K562 (cell line): ENCODE data around the gene PRPSAP1. TPM values are rescaled to one million over a fixed set of nuclear protein-coding genes. Genes with fewer than 3 reads are reported as not detected.

Experiments
- CSDE1 ChIP-seq, 2 experiments: fragments of 450-650 bp; IDR thresholded peaks; 2 replicates each; pipeline ENCODE4 v1.6.1; 2016; ENCODE audit warnings: mild to moderate bottlenecking in 1 of 2
- EGR1 ChIP-seq: fragments of 450-650 bp; conservative IDR thresholded peaks from 2 replicates; pipeline ENCODE4 v1.6.1; 2017; ENCODE audit warnings: mild to moderate bottlenecking
- FOS ChIP-seq: IDR thresholded peaks from 3 replicates; pipeline ENCODE4 v1.6.1; 2011; ENCODE audit not compliant: insufficient read length; ENCODE audit errors: extremely low read depth
- FOSL1 ChIP-seq: fragments of 200-800 bp; sonication (Bioruptor generic); conservative IDR thresholded peaks from 2 replicates; pipeline ENCODE4 v1.6.1; 2016; ENCODE audit warnings: missing genetic modification characterization, missing compliant biosample characterization
- FOXJ2 ChIP-seq: fragments of 200-800 bp; sonication (Bioruptor generic); IDR thresholded peaks from 2 replicates; pipeline ENCODE4 v1.6.1; 2016; ENCODE audit warnings: missing genetic modification characterization, missing compliant biosample characterization
- MIER1 ChIP-seq: fragments of 450-650 bp; IDR thresholded peaks from 2 replicates; pipeline ENCODE4 v1.6.1; 2016; ENCODE audit warnings: antibody characterized with exemption, mild to moderate bottlenecking, low read depth
- MYNN ChIP-seq, 2 experiments: sonication (generic); formaldehyde crosslinking in 1 of 2; IDR thresholded peaks; 2 replicates each; pipeline versions ENCODE4 v1.5.0 to v1.6.1; 2016 to 2020; ENCODE audit warnings: antibody characterized with exemption in 1 of 2, missing genetic modification reagents in 1 of 2
- NCOA6 ChIP-seq: fragments of 450-650 bp; IDR thresholded peaks from 2 replicates; pipeline ENCODE4 v1.6.1; 2017; ENCODE audit warnings: mild to moderate bottlenecking
- NFE2L1 ChIP-seq: fragments of 450-650 bp; IDR thresholded peaks from 2 replicates; pipeline ENCODE4 v1.6.1; 2016; ENCODE audit warnings: missing genetic modification characterization, low read depth, mild to moderate bottlenecking, missing compliant biosample characterization, moderate library complexity, borderline replicate concordance
- NKRF ChIP-seq: fragments of 450-650 bp; IDR thresholded peaks from 2 replicates; pipeline ENCODE4 v1.6.1; 2016; ENCODE audit warnings: borderline replicate concordance
- NR2C1 ChIP-seq, 2 experiments: fragments of 450-650 bp; IDR thresholded peaks; 2 replicates each; pipeline ENCODE4 v1.6.1; 2017; ENCODE audit warnings: mild to moderate bottlenecking in 2 of 2, antibody characterized with exemption in 1 of 2, inconsistent platforms in 1 of 2, missing compliant biosample characterization in 1 of 2, missing genetic modification characterization in 1 of 2
- PRPF4 ChIP-seq: fragments of 200-400 bp; formaldehyde crosslinking; IDR thresholded peaks from one replicate; pipeline ENCODE4 v1.6.1; 2017; ENCODE audit warnings: low read length, low read depth, mild to moderate bottlenecking; ENCODE audit not compliant: insufficient read depth, poor library complexity, severe bottlenecking
- SIN3A ChIP-seq, 2 experiments: fragments of 150-350 bp in 1 of 2; IDR thresholded peaks; 2 replicates each; pipeline ENCODE4 v1.6.1; 2011 to 2016; ENCODE audit warnings: borderline replicate concordance in 2 of 2, low read depth in 2 of 2, low read length in 2 of 2, mild to moderate bottlenecking in 2 of 2, moderate library complexity in 2 of 2; ENCODE audit not compliant: control insufficient read depth in 1 of 2
- SMAD4 ChIP-seq: fragments of 250-450 bp; sonication (Bioruptor Pico); conservative IDR thresholded peaks from 2 replicates; pipeline ENCODE4 v1.8.0; 2021; ENCODE audit warnings: inconsistent platforms, mild to moderate bottlenecking, moderate library complexity
- THRAP3 ChIP-seq: fragments of 450-650 bp; IDR thresholded peaks from 2 replicates; pipeline ENCODE4 v1.6.1; 2016; ENCODE audit warnings: mild to moderate bottlenecking, inconsistent platforms, borderline replicate concordance
- ZBTB2 ChIP-seq: fragments of 450-650 bp; IDR thresholded peaks from 2 replicates; pipeline ENCODE4 v1.6.1; 2016; ENCODE audit warnings: antibody characterized with exemption
- ZFP91 ChIP-seq: sonication (generic); formaldehyde crosslinking; IDR thresholded peaks from 2 replicates; pipeline ENCODE4 v1.8.0; 2022; ENCODE audit warnings: mild to moderate bottlenecking, missing genetic modification reagents
- ZNF395 ChIP-seq: fragments of 200-800 bp; sonication (Bioruptor generic); IDR thresholded peaks from 2 replicates; pipeline ENCODE4 v1.6.1; 2017; ENCODE audit warnings: missing genetic modification characterization, missing compliant biosample characterization
- ZNF445 ChIP-seq: fragments of 250-450 bp; sonication (Bioruptor Pico); IDR thresholded peaks from 2 replicates; pipeline ENCODE4 v1.4.0; 2020; ENCODE audit warnings: low read depth, mild to moderate bottlenecking, moderate library complexity
- polyA plus RNA-seq, 8 experiments: library from polyadenylated mRNA; depleted of rRNA in 4 of 8; stranded (reverse) in 5 of 8; unstranded in 3 of 8; fragments of >200 nt; fragmentation: Nextera tagmentation in 2 of 8; fragmentation: Illumina TruSeq in 1 of 8; extraction: Ambion mirVana in 2 of 8; extraction: Trizol in 1 of 8; gene quantifications; 2 replicates each; pipeline versions ENCODE4 v1.2.1 to v1.2.3, GENCODE V29; 2011 to 2014; ENCODE audit warnings: inconsistent platforms in 1 of 8, missing spikeins in 1 of 8
- total RNA-seq, 7 experiments: library from RNA; depleted of rRNA in 6 of 7; stranded (reverse); fragments of >200 nt in 6 of 7; fragmentation: Illumina TruSeq in 2 of 7; extraction: Trizol in 2 of 7; gene quantifications; 2 replicates each; pipeline versions ENCODE4 v1.2.1 to v1.2.3, GENCODE V29; 2011 to 2021; ENCODE audit warnings: low replicate concordance in 1 of 7

PRPSAP1 gene
- total and polyA plus RNA-seq, 9 of the 15 experiments (the other 6 are each of a cell fraction or from before 2014, with no cell fraction given) = 21.9 to 77.1 (median 40.8) TPM

- TF ChIP-seq MIER1 (no peak), ZNF395 (CRISPR knock-in tag) (no peak), FOSL1 (peak; percentile 82), NCOA6 (peak; percentile 46; the same call in 1 of the 2 replicates), SMAD4 (CRISPR knock-in tag) (no peak), NR2C1 (IDR thresholded peaks at IDR 0.05) (no peak), NR2C1 (tag; IDR thresholded peaks at IDR 0.05) (no peak), FOXJ2 (no peak), THRAP3 (no peak), SIN3A (IDR thresholded peaks at IDR 0.05; ENCODE audit: borderline replicate concordance in 2 of 2, control insufficient read depth in 1 of 2, low read depth in 2 of 2, low read length in 2 of 2) (peak in 1 of 2 experiments; percentile 9; a peak in 1 of 4 replicates), ZNF445 (CRISPR knock-in tag) (no peak), EGR1 (peak; percentile 51), MYNN (IDR thresholded peaks at IDR 0.05) (no peak), MYNN (CRISPR knock-in tag; IDR thresholded peaks at IDR 0.05) (no peak), CSDE1 (IDR thresholded peaks at IDR 0.05) (no peak), ZFP91 (CRISPR knock-in tag) (no peak), ZBTB2 (peak; percentile 50; the same call in 1 of the 2 replicates), NKRF (no peak), PRPF4 (no peak), NFE2L1 (tag) (no peak), FOS (no peak)
Observed at GRCh38 chr17:76384987-76385891, 31.5 kb upstream of the PRPSAP1 start (continued).
